ENCODE measurements around the gene KDM1A.

Gene KDM1A

DNA sequence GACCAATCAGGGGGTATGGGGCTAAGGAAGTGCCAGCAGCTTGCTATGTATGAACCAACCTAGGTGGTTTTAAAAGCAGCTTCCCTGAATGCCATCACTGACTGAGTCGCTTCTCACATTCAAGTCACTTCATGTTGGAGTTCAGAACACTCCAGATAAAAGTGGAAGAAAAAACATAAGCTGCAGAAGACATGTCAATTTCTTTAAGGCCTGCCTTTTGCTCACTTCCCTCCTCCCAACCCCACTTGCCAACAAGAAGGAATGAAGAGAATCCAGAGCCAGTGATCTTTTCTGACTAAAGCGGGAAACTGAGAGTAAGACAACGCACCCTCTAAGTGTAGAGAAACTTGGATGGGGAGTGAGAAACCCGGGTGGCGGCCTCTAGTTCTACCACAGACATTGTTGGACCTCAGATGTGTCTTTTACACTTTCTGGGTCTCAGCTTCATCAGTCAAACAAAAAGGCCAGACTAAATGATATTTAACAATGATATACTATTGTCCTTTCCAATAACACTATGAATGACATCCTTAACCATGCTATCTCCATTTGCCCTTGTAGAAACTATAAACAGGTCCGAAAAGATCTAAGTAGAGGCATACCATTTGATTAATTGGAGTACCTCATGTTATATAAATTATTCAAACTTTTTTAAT lies 95.3 kb downstream of the KDM1A start:
- no peak for DNase-seq

GRCh38 chr1:23116216-23116836 lies 97.1 kb downstream of the KDM1A start:
- no peak for DNase-seq

GRCh38 chr1:23116921-23117699 lies 97.8 kb downstream of the KDM1A start:
- DNase-seq, result no peak

- no peak for DNase-seq
Measured at GRCh38 chr1:23118407-23118806, 99.1 kb downstream of the KDM1A start.

DNA sequence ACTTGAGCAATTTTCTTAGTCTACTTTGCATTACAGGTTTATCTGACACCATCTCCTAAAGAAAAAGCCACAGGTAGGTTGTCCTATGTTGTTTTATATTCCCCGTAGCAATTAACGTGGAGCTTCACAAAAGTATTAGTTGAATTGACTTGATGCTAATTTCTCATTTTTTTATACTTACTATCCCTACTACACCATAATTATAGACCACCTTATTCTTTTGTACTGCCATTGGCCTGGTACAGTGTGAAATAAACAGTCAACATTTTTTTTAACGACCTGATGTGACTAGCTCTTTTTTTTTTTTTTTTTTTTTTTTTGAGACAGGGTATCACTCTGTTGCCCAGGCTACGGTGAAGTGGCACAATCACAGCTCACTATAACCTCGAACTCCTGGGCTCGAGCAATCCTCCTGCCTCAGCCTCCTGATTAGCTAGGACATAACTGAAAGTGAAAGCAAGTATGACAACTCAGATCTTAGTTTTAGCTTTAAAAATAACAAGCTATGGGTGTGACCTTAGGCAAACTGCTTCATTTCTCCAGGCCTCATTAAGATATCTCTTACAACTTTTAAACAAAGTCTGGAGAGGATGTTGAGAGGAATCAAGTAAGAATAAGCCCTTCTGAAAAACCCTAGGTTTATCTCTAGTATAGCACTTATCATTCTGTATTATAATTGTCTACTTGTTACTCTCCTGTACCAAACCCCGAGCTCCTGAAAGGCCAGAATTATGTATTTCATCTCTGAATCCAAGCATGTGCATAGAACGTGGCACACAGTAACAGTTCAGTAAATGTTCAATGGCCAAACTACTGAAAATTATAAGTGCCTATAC lies 99.9 kb downstream of the KDM1A start:
- DNase-seq, result peak; percentile 27

GRCh38 chr1:23120383-23120782 lies 101.1 kb downstream of the KDM1A start:
- DNase-seq, result no peak

GRCh38 chr1:23122023-23122748 lies 102.9 kb downstream of the KDM1A start:
- DNase-seq, result no peak

- DNase-seq, result no peak
Measured at GRCh38 chr1:23122796-23123195, 103.5 kb downstream of the KDM1A start.

- DNase-seq, result no peak
Measured at GRCh38 chr1:23123528-23123927, 104.3 kb downstream of the KDM1A start.

- DNase-seq, result no peak
Measured at GRCh38 chr1:23124259-23125026, 105.2 kb downstream of the KDM1A start.

GRCh38 chr1:23125489-23125888 lies 106.2 kb downstream of the KDM1A start:
- DNase-seq, result no peak

DNA sequence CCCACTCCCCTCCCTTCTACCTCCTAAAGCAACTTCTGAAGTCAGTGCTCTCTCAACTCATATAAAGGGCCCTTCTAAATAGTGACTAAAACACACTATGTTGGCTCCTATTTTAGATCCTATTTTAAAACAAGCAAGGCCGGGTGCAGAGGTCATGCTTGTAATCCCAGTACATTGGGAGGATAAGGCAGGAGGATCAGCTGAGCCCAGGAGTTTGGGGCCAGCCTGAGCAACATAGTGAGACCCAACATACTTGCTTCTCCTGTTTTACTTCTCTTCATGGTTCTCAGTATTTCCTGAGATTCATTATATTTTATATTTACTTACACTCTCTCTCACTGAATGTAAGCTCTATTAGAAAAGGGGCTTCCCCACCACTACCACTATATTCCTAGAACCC lies 106.9 kb downstream of the KDM1A start:
- no peak for DNase-seq

- DNase-seq, result no peak
Measured at GRCh38 chr1:23126801-23127200, 107.5 kb downstream of the KDM1A start.

- DNase-seq, result no peak
Measured at GRCh38 chr1:23129846-23130245, 110.6 kb downstream of the KDM1A start.

DNA sequence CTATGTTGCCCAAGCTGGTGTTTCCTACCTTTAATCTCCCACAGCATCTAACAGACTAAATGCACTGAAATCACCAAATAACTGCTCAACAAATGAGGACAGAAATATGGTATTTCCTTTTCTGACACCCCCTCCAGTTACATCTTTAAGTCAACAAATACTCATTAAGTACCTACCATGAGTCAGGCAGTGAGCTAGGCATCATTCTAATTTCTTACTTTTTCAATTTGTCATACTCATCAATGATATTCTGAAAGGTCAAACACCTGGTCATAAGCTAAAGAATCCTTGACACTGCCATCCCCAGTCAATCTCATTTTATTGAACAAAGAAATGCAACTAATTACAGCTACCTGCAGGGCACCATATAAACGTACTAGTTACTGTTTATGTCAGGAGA lies 112.8 kb downstream of the KDM1A start:
- DNase-seq, result no peak

Measured in activated effector memory CD4-positive, alpha-beta T cell treated with Interleukin-2 at 50 U/mL for 16 hours (primary cell).